Adrenal gland (tissue), 5 donors: ENCODE data around the gene PRDM16.

ENCODE experiments used
- CTCF ChIP-seq, 6 experiments: fragments of 450-650 bp in 4 of 6; fragments of 200-600 bp in 2 of 6; sonication (generic) in 1 of 6; IDR thresholded peaks; 1 replicate in 5 of 6; 2 replicates in 1 of 6; pipeline versions ENCODE4 v1.5.1 to v1.8.0; 2016 to 2021; ENCODE audit warnings: antibody characterized with exemption in 6 of 6, mild to moderate bottlenecking in 2 of 6, moderate library complexity in 1 of 6
- POLR2A ChIP-seq, 2 donors: fragments of 450-650 bp; IDR thresholded peaks; one replicate each; pipeline ENCODE4 v1.6.1; 2017; ENCODE audit warnings: antibody characterized with exemption in 2 of 2, mild to moderate bottlenecking in 2 of 2, moderate library complexity in 1 of 2
- donor health status: DM: no; HTN: no; CAD: no.

- TF ChIP-seq CTCF (IDR thresholded peaks at IDR 0.05) (no peak), POLR2A (IDR thresholded peaks at IDR 0.05) (no peak)
Measured at GRCh38 chr1:3452866-3453175, 383.8 kb downstream of the PRDM16 start.
